Endothelial cell of umbilical vein (primary cell): ENCODE results near the gene NFATC3.

Experiments used
- POLR2A ChIP-seq: IDR thresholded peaks from 2 replicates; pipeline ENCODE4 v1.6.1; 2012; ENCODE audit warnings: low read depth, mild to moderate bottlenecking, control low read depth, low read length
- TF ChIP-seq, protein P1 (sequence below), 2 donors: IDR thresholded peaks; 1 replicate in 1 of 2; 2 replicates in 1 of 2; pipeline ENCODE4 v1.5.1; 2011; ENCODE audit warnings: low read length in 2 of 2, mild to moderate bottlenecking in 2 of 2, moderate library complexity in 2 of 2, control low read depth in 1 of 2, inconsistent platforms in 1 of 2, low read depth in 1 of 2; ENCODE audit not compliant: insufficient read depth in 1 of 2; ENCODE audit errors: extremely low read depth in 1 of 2

DNA sequence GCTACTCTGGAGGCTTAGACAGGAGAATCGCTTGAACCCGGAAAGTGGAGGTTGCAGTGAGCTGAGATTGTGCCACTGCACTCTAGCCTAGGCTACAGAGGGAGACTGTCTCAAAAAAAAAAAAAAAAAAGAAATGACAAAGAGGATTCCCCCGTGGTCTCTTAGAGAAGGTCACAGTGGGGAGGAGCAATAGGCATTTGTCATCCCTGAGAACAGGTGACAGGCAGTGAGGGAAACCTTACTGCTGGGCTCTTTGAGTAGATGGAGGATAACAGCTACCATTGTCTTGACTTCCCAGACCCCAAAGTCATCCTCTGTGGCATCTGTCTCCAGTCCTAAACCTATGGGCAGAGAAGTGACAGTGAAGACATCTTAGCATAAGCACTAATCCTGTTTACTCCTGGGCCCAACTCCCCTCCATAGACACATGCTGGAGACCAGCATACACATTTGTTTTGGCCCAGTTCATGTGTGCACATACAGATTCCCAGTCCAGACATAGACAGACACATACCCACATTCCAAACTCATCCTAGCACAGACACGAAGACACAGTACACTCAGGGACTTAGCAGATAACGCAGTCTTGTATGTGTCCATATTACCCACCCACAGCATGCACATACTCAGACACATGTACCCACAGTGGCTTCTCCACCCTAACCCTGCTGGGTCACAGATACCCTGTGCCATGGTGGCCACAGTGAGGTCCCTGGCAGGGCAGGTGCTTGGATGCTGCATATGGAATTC is 148.1 kb downstream of the NFATC3 start:
- no peak for TF ChIP-seq POLR2A
- TF ChIP-seq, protein P1, sequence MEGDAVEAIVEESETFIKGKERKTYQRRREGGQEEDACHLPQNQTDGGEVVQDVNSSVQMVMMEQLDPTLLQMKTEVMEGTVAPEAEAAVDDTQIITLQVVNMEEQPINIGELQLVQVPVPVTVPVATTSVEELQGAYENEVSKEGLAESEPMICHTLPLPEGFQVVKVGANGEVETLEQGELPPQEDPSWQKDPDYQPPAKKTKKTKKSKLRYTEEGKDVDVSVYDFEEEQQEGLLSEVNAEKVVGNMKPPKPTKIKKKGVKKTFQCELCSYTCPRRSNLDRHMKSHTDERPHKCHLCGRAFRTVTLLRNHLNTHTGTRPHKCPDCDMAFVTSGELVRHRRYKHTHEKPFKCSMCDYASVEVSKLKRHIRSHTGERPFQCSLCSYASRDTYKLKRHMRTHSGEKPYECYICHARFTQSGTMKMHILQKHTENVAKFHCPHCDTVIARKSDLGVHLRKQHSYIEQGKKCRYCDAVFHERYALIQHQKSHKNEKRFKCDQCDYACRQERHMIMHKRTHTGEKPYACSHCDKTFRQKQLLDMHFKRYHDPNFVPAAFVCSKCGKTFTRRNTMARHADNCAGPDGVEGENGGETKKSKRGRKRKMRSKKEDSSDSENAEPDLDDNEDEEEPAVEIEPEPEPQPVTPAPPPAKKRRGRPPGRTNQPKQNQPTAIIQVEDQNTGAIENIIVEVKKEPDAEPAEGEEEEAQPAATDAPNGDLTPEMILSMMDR (IDR thresholded peaks at IDR 0.05; ENCODE audit: extremely low read depth in 1 of 2, insufficient read depth in 1 of 2, low read depth in 1 of 2, low read length in 2 of 2), result no peak
